ENCODE results near the gene TGFBR3L.
"Not testable (repeated sequence)": the region's sequence is repeated elsewhere in the genome, so short reads cannot be mapped to it uniquely, and the experiment has no call there.

TGFBR3L gene

DNA sequence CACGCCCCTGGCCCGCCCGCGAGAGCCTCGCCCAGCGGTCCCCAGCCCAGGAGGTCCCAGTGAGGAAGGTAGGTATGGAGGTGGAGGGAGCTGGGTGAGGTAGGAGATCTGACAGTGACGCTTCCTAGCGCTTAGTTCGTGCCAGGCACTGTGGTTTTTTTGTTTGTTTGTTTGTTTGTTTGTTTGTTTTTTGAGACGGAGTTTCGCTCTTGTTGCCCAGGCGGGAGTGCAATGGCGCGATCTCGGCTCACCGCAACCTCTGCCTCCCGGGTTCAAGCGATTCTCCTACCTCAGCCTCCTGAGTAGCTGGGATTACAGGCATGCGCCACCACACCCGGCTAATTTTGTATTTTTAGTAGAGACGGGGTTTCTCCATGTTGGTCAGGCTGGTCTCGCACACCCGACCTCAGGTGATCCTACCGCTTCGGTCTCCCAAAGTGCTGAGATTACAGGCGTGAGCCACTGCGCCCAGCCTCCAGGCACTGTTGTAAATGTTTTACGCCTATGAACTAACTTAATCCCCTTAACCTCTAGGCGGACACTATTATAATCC lies 3.5 kb downstream of the TGFBR3L start:
- DNase-seq: not testable (repeated sequence)

DNA sequence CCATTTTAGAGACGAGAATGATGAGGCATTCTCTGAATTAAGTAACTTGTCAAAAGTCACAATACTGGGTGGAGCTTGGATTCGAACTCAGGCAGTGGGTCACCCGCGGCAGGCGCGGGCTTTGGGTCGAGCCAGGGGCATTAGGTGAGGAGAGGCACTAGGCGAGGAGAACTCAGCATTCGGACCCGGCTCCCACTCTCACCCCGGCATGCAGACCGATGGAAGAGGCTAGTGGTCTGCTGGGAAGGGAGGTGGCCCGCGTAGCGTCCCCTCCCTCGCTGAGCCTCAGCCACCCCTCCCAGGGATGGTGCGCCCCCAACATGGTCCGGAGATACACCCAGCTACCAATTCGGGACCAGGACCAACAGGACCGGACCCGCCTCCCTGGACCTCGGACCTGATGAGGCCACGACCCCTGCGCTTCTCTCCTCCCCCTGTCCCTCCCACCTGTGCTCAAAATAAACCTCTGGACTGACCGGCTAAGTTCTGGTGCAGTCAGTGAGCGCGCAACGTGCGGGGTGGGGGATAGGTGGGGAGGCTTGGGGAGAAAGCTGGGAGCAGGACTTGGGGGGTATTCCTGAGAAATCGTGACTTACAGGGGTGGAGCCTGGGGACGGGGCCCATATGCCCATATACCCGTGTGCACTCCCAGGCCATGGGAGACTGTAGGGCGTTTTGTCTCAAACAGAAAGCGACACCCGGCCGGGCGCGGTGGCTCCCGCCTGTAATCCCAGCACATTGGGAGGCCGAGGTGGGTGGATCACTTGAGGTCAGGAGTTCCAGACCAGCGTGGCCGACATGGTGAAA lies 4.2 kb downstream of the TGFBR3L start:
- DNase-seq: no peak

GRCh38 chr19:7919610-7920518 lies 5.2 kb downstream of the TGFBR3L start, which contains the start of gene SNAPC2:
SNAPC2 (plus strand) TSS chr19:7920338; CDS start chr19:7920367, 29 bp downstream.
- peak; percentile 95 to 97 for DNase-seq

DNA sequence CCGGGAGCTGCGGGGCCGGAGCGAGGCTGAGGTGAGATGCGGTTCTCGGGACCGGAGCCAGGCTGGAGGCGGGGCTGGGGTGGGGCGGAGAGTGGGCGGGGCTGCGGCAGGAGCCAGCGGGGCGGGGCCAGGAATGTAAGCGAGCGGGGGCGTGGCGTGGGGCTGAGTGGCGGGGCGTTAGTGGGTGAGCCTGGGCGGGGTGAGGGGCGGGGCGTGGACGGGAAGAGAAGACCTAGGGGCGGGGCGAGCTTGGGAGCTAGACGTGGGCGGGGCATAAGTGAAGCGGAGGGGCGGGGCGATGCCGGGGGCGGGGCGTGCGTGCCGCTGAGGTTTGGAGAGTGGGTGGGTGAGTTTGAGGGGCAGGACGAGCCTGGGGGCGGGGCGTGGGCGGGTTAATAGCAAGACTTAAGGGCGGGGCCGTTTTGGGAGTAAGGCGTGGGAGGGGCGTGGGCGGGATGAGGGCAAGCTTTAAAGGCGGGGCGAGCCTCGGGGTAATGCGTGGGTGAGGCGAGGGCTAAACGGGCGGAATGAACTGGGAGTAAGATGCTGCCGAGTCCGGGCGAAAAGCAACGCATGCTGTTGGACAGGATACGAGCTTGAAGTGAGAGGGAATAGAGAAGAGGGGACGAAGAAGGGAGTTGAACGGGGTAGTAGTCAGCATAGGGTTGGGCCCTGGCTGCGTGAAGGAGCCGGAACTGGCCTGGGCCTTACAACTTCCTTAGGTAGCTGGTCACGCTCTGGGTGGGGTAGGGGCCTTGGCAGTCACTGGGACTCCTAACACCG lies 6.1 kb downstream of the TGFBR3L start:
- DNase-seq: peak; percentile 99 to 100

GRCh38 chr19:7921302-7921966 lies 6.8 kb downstream of the TGFBR3L start:
- DNase-seq: no peak

DNA sequence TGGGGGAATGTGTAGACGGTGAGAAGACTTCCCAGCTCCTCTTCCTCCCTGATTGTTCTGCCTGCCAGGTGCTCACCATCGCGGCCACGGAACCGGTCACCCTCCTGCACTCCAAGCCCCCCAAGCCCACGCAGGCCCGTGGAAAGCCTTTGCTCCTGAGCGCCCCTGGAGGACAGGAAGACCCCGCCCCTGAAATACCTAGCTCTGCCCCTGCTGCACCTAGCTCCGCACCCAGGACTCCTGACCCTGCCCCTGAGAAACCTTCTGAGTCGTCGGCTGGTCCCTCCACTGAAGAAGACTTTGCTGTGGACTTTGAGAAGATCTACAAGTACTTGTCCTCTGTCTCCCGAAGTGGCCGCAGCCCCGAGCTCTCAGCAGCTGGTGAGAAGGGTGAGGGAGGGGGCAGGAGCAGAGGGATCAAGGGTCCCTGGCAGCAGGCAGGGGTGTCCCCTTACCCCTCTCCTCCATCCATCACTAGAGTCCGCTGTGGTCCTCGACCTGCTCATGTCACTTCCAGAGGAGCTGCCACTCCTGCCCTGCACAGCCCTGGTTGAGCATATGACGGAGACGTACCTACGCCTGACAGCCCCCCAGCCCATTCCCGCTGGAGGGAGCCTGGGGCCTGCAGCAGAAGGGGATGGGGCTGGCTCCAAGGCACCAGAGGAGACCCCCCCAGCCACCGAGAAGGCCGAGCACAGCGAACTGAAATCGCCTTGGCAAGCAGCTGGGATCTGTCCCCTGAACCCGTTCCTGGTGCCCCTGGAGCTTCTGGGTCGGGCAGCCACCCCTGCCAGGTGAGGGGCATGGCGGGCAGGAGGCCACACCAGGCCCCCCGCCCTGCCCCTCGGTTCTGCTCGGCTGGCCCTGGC lies 7.6 kb downstream of the TGFBR3L start:
- no peak for DNase-seq

DNA sequence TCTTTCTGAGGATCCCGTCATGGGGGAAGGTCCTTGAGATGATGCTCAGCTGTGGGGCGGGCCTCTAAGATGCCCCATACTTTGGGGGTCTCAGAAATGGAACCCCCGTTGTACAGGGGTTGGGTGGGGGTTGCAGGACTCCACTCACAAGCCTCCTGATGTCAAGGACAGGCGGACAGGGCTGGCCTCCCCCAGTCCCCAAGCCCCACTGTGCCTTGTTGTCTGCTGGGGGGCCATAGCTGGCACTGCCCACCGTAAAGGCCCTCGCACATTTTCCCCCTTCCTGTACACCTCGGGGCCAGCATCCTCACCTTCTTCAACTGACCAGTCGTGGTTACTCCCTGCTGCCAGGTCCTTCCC lies 8.2 kb downstream of the TGFBR3L start:
- DNase-seq: no peak

- no peak for DNase-seq
These were observed 8.9 kb downstream of the TGFBR3L start for GRCh38 chr19:7923295-7924191.

- no peak for DNase-seq
These were observed 9.6 kb downstream of the TGFBR3L start for GRCh38 chr19:7924241-7924640.

- no peak for DNase-seq
These were observed 10.1 kb downstream of the TGFBR3L start for GRCh38 chr19:7924651-7925170.

DNA sequence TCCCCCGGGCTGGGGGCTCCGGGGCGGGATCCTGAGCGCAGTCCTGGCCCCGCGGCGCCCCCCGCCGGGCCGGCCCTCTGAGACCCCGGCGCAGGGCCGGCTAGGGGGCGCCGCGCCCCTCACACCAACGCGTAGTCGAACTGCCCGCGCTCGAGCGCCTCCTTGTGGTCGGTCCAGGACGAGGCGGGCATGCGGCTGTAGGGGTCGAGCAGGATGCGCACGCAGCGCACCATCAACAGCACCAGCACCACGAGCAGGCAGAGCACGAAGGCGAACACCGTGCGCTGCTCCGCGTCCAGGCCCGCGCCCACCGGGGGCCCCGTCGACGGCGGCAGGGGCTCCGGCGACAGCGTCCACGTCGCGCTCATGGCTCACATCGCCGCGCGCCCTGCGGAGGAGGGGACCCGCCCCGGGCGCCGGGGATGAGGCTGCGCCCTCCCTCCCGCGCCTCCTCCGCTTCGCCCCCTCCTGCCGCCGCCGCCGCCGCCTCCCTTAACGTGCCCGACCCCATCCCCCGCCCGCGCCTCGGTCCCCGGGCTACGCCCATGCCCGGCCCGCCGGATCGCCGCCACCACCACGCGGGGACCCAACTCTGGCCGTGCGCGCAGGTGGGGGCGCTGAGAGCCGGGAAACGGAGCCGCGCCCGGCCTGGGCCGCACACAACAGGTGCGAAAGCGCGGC lies 10.7 kb downstream of the TGFBR3L start:
- peak; percentile 74 to 81 for DNase-seq

- peak; percentile 75 to 81 for DNase-seq
These were observed 11.5 kb downstream of the TGFBR3L start, which contains the start of gene CTXN1 for GRCh38 chr19:7926021-7926726. CTXN1 (minus strand) TSS chr19:7926135; CDS start chr19:7925538, 597 bp downstream.

DNA sequence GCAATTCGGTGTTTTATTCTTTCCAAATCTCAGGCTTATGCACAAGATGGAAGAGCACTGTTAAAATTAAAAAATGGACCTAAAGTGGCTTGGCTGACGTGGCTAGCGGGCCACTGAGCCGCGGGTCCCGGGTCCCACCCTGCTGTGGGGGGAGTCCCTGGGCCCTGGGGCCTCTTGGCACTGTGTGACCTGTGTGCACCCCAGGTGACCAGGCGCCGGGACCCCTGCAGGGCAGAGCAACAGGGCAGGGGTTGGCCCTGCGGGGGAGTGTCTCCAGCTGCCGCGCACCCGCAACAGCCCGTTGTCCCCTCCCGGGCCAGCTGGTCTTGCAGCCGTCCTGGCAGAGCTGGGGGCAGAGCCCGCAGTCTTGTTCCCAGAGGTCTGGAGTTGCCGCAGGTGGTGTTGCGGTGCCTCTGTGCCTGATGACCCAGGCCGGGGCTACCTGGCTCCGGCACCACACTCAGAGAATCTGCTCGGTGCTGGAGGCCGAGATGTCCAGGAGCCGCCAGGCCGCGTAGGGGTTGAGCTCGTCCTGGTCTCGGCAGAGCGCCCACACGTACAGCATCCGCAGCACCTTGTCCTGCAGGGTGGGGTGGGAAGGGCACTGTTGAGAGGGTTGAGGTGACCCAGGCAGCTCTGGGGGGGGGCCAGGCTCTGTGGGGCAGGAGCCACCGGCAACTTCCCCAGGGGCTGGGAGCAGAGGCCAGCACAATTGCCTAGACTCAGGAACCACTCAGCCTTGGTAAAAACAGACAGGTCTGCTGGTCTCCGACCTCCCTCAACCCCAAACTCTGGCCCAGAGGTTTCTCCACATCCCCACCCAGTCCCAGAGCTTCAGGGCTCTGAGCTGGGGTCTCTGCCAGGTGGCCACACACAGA lies 12.3 kb downstream of the TGFBR3L start:
- no peak for DNase-seq

GRCh38 chr19:7927605-7928333 lies 13.1 kb downstream of the TGFBR3L start:
- no peak for DNase-seq

GRCh38 chr19:7928334-7928706 lies 13.7 kb downstream of the TGFBR3L start:
- no peak for DNase-seq
